HL-60 (cell line): Measurements from ENCODE around the gene RASAL3.
A peak's percentile ranks its signal among the peaks of the same experiment; 100 is the strongest.

Source experiments
- DNase-seq, 2 experiments: peaks; one replicate each; pipeline ENCODE4 v3.0.0-alpha.2; 2010 to 2020; ENCODE audit warnings: low read depth in 1 of 2, low spot score in 1 of 2
- H3K27ac ChIP-seq: fragments of 250-450 bp; sonication (Bioruptor Pico); replicated peaks from 2 replicates; pipeline ENCODE4 v1.5.1; 2020; ENCODE audit warnings: mild to moderate bottlenecking, moderate library complexity
- H3K27me3 ChIP-seq: fragments of 250-450 bp; sonication (Bioruptor Pico); 2 replicates; pipeline ENCODE4 v1.5.1; 2021; ENCODE audit warnings: mild to moderate bottlenecking, moderate library complexity; ENCODE audit not compliant: insufficient read depth, poor library complexity, severe bottlenecking
- H3K4me3 ChIP-seq: replicated peaks from 2 replicates; pipeline ENCODE4 v1.5.1; 2011; ENCODE audit warnings: mild to moderate bottlenecking, control low read depth, low read length; ENCODE audit not compliant: insufficient read depth
- CTCF ChIP-seq: IDR thresholded peaks from one replicate; pipeline ENCODE4 v1.5.1; 2011; ENCODE audit warnings: low read length, control low read depth, inconsistent platforms; ENCODE audit not compliant: insufficient read depth
- GABPA ChIP-seq: IDR thresholded peaks from 2 replicates; pipeline ENCODE4 v1.6.1; 2012; ENCODE audit warnings: low read depth
- POLR2AphosphoS5 ChIP-seq: IDR thresholded peaks from 2 replicates; pipeline ENCODE4 v1.6.1; 2012; ENCODE audit warnings: low read depth
- REST ChIP-seq: IDR thresholded peaks from 2 replicates; pipeline ENCODE4 v1.6.1; 2012; ENCODE audit warnings: low read depth; ENCODE audit not compliant: insufficient replicate concordance
- SPI1 ChIP-seq: IDR thresholded peaks from 2 replicates; pipeline ENCODE4 v1.6.1; 2012; ENCODE audit warnings: low read depth, mild to moderate bottlenecking, borderline replicate concordance

Gene RASAL3

GRCh38 chr19:15467734-15468214 is 3.4 kb upstream of the RASAL3 start:
- H3K27me3 ChIP-seq = peaks cover 2% of the 10 kb centered on the region
- TF ChIP-seq SPI1 = no peak
- TF ChIP-seq POLR2AphosphoS5 = no peak
- TF ChIP-seq CTCF = no peak
- no peak for TF ChIP-seq REST
- TF ChIP-seq GABPA = no peak
- no peak overlapping the region for H3K27ac ChIP-seq
- DNase-seq = no peak
- no peak overlapping the region for H3K4me3 ChIP-seq

DNA sequence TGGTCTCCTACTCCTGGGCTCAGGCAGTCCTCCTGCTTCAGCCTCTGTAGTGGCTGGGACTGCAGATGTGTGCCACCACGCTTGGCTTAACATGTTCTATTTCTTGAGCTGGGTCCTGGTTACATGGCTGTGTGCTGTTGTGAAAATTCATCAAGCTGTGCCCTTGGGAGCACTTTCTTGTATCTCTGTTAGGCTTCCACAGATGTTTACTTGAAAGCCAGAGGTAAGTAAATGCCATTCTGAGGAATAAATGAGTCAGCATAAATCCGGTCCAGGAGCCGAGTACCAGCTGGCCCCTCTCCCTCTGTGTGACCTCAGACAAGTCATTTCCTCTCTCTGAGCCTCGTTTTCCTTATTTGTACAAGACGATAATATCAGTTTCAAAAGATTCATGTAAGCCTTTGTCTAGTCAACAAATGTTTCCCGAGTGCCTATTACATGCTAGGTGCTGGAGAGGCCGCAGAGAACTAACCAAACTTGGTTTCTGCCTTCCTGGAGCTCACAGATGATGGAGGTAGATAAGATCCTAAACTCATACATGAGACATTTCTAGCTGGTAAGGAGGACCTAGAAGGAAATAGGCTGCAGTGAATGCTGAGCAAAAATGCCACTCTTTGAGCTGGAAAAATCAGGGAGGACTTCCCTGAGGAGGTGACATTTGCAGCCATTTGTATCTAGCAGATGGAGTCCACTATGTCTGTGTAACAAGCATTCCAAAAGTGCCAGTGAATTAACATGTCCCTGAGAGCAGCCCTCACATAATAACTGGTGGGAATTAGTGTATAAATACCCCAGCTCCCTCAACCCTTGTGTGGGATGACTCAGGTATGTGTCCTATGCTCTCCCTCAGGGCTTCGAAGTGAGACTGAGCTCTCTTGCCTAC is 2.7 kb upstream of the RASAL3 start:
- Histone ChIP-seq H3K4me3 (no peak overlapping the region), H3K27ac (no peak overlapping the region), H3K27me3 (peaks cover 2% of the 10 kb centered on the region)
- peak in 1 of 2 experiments; percentile 45 for DNase-seq
- TF ChIP-seq REST (no peak), POLR2AphosphoS5 (no peak), SPI1 (no peak), CTCF (no peak), GABPA (no peak)

GRCh38 chr19:15463861-15464371 is 428 bp downstream of the RASAL3 start:
- TF ChIP-seq GABPA = peak; percentile 91
- TF ChIP-seq REST = peak; percentile 1
- no peak; the same call in 1 of the 2 replicates for TF ChIP-seq SPI1
- TF ChIP-seq POLR2AphosphoS5 = peak; percentile 71; the same call in 1 of the 2 replicates
- Histone ChIP-seq H3K27ac (peak overlapping the region; percentile 97), H3K4me3 (peak overlapping the region; percentile 59), H3K27me3 (no peaks in the 10 kb centered on the region)
- peak; percentile 72 to 84 for DNase-seq
